Activated CD8-positive, alpha-beta memory T cell treated with anti-CD3 and anti-CD28 coated beads for 4 hours (primary cell): ENCODE results near the gene CAPZB.
"Not testable (repeated sequence)": the region's sequence is repeated elsewhere in the genome, so short reads cannot be mapped to it uniquely, and the experiment has no call there.

ENCODE experiments used
- DNase-seq, 2 donors: peaks; one replicate each; pipeline ENCODE4 v3.0.0-alpha.2; 2020; ENCODE audit warnings: low read depth in 2 of 2

The CAPZB gene

DNA sequence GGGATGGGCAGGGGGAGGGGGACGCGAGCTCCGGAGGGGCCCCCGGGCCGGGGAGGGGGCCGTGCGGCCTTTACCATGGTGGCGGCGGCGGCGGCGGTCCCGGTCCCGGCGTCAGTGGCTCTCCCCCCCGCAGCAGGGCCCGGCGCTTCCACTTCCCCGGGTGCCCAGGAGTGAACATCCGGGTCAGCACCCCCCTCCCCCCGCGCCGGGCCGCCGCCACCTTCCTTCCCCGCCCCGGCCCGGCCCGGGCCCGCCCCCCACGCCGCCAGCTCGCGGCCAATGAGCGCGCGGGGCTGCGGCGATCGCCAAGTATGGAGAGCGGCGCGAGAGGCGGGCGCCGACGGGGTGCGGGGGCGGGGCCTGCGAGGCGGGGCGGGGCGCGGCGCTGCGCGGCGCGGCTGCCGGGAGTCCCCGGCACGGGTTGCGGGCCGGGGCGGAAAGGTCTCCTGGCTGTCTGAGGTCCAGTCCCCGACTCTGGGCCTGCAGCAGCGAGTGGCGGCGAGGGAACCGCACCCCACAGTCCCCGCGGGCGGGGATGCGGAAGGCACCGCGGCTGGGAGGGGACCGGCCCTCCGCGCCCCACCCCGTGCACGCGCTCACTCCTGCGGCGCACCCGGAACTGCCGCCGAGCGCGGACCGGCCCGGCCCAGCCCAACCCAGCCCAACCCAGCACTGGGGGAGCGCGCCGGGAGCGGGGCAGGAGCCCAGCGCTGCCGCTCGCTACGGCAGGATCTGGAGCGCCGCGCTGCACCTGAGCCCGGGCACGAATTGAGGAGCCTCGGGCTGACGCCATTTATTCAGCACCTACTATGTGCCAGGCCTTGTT, at the start of gene CAPZB:
Gene CAPZB, minus strand, starts transcription at position 178 of the 826 bp plus-strand sequence. Its CDS starts 101 bp downstream, at position 77.
- peak; percentile 87 for DNase-seq

DNA sequence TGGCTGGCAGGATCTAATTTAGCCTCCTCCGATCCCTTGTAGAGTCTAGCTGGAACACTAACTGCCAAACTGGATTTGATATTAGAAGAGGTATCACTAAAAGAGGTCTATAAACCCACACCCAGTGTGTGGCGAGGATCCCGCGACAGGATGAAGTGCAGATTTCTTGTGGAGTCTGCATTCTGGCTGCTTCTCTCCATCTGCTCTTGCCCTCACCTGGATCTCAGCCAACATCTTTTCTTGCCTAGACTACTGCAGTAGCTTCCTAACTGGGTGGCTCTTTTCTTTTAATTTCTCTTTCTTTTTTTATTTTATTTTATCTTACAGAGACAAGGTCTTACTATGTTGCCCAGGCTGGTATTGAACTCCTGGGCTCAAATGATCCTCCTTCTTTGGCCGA, 48.9 kb upstream of the CAPZB start:
- no peak for DNase-seq

DNA sequence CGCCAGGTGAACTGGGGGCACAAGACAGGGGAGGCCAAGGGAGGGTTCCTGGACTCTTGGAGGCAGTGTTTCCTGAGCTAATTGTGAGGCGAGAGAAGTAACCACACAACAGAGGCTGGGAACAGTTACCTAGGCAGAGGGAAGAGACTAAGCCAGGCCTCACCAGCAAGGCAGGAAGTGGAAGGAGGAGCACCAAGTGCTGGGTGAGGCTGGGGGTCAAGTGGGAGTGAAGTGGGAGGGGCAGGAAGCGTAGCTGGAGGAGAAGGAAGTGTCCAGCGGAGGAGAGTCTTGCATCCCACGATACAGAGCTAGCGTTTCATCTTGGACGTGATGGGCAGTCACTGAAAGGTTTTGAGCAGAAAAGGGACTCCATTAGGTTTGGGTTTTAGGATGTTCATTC, 48.3 kb upstream of the CAPZB start:
- DNase-seq, result no peak

DNA sequence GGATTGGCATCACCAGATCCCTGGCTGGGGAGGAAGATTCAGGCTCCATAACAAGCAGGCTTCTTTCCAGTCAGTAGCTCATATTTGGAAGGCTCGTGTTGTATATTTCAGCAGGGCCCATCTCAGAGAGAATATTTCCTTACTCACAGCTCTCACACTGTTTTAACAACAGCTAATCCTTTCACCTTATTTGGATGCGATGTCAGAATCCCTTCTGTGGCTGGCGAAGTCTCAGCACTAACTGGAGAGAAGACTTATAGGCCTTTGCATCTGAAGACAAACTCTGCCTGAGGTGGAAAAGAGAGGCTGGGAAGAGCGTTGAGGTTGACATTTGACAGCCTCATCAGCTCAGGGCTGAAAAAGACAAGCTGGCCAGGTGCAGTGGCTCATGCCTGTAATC, 47.2 kb upstream of the CAPZB start:
- no peak for DNase-seq

DNA sequence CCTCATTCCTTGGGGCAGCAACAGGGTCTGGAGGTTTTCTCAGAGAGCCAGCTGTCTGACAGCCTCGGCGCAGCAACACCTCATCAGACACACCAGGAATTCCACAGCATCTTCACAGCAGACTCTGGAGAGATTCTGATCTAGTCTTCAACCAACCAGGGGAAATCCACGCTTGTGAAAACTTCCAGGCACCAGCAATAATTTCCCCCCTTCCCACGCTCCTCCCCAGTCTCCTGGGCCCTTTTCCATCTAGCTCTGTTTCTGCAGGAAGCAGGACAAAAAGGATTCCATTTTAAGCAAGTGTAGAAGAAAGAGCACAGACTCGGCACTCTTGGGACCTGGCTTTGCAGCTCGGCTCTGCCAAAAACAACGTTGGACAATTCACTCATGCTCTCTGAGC, 44.3 kb upstream of the CAPZB start:
- DNase-seq, result no peak

DNA sequence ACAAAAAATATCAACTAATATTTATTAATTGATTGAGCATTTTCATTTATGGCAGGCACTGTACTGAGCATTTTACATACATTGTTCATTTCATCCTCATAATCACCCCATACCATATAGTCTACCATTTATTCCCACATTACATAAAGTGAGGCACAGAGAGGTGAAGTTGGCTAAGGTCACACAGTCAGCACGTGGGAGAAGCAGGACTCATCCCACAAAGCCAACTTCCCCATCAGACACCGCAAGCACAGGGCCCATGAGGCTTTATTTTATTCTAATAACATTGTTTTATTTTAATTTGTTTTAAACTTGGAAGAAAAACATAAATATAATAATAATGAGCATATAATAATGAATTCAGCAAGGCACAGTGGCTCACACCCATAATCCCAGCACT, 43.1 kb upstream of the CAPZB start:
- DNase-seq, result no peak

DNA sequence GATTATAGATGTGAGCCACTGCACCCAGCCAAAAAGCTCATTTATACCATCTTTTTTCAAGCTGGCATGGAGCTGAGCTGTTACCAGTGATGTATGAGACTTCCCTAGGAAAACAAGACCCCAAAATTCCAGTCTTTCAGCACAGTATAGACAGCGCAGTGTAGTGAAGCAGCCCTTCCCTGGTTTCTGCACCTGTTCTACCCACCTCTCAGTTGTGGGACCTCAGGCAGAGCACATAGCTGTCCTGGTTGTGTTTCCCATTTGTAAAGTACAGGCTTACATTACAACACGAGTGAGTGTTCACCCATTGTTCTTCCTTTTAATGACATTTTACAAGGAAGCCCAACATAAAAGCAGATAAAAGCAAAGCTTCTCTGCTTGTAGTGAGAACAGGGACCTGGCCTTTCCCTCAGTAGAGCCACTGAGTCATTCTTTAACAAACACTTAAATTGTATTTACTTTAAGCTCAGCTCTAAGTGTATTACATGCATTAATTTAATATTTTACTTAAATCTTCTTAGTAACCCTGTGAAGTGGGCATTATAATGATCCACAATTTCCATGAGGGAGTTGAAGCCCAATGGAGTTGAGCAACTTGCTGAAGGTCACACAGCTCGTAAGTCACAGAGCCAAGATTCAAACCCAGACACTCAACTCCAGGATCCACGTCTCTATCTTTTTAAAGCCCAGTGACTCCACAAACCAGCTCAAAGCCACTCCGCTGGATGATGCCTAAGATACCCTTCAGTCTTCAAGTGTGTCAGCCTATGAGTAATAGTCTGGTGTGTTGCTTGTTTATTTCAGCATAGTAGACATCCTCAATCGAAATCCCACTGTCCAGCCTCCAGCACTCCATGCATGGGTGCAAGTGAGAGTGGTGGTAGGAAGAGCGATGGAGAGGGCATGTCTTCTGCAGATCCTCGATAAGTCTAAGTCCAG, 40.5 kb upstream of the CAPZB start:
- no peak for DNase-seq

GRCh38 chr1:19524791-19525190, 39.5 kb upstream of the CAPZB start:
- no peak for DNase-seq

DNA sequence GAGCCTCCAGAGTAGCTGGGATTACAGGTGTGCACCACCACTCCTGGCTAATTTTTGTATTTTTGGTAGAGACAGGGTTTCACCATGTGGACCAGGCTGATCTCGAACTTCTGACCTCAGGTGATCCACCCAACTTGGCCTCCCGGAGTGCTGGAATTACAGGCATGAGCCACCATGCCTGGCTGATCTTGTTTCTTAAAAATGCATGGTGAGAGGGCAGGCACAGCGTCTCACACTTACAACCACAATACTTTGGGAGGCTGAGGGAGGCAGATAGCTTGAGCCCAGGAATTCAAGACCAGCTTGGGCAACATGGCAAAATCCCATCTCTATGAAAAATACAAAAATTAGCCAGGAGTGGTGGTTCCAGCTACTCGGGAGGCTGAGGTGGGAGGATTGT, 37.2 kb upstream of the CAPZB start:
- not testable (repeated sequence) for DNase-seq

DNA sequence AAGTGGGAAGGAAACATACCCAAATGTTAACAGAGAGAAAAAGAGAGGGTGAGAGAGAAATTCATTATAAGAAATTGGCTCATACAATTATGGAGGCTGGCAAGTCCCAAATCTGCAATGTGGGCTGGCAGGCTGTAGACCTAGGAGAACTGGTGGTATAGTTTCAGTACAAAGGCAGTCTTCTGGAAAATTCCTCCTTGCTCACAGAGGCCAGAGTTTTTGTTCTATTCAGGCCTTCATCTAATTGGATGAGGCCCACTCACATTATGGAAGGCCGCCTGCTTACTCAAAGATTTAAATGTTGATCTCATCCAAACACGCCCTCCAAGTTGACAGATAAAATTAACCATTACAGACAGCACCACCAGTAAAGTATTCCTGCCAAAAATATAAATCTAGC, 36.1 kb upstream of the CAPZB start:
- DNase-seq, result no peak

GRCh38 chr1:19517017-19517416, 31.7 kb upstream of the CAPZB start:
- DNase-seq, result no peak

- no peak for DNase-seq
These were observed 29.9 kb upstream of the CAPZB start for GRCh38 chr1:19515201-19515600.

- DNase-seq, result no peak
These were observed 29.1 kb upstream of the CAPZB start for GRCh38 chr1:19514391-19514831.

DNA sequence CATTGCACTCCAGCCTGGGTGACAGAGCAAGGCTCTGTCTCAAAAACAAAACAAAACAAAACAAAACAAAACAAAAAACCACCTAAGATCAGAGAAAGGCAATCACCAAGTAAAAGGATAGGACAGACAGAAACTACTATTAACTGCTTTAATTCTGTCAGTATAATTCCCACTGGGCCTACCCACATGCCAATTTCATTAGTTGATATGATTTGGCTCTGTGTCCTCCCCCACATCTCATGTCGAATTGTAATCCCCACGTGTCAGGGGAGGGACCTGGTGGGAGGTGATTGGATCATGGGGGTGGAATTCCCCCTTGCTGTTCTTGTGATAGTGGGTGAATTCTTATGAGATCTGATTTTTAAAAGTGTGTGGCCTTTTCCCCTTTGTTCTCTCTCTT, 27.2 kb upstream of the CAPZB start:
- no peak for DNase-seq

DNA sequence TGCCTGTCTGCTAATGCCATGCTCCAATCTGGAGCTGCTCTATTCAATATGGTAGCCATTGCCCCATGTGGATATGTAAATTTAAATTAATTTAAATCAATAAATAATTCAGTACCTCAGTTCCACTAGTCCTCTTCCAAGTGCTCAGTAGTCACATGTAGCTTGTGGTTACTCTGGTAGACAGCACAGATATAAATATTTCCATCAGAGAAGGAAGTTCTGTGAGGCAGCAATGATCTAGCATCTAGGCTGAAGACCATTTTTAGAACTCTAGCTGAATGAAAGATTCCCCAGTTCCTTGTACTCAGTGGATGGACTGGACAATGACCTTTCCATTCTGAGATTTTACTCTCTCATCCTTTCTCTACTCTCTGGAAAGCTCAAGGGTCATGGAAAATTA, 25.8 kb upstream of the CAPZB start:
- no peak for DNase-seq

GRCh38 chr1:19509647-19510046, 24.3 kb upstream of the CAPZB start:
- DNase-seq, result not testable (repeated sequence)

- DNase-seq, result no peak
These were observed 22.2 kb upstream of the CAPZB start for GRCh38 chr1:19507516-19507915.

- DNase-seq, result no peak
These were observed 20.5 kb upstream of the CAPZB start for GRCh38 chr1:19505693-19506457.

GRCh38 chr1:19504796-19505692, 19.7 kb upstream of the CAPZB start:
- DNase-seq, result no peak

DNA sequence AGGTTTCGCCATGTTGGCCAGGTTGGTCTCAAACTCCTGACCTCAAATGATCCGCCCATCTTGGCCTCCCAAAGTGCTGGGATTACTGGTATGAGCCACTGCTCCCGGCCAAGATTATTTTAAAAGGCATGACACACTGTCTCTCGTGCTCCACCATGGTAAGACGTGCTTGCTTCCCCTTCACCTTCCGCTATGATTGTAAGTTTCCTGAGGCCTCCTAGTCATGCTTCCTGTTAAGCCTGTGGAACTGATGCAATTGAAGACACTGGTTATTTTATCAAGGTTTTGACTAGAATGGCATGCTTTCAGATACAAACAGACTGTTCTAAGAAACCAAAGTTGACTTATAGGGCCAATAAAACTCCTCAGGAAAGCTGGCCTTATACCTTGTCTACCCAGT, 16.9 kb upstream of the CAPZB start:
- not testable (repeated sequence) for DNase-seq

DNA sequence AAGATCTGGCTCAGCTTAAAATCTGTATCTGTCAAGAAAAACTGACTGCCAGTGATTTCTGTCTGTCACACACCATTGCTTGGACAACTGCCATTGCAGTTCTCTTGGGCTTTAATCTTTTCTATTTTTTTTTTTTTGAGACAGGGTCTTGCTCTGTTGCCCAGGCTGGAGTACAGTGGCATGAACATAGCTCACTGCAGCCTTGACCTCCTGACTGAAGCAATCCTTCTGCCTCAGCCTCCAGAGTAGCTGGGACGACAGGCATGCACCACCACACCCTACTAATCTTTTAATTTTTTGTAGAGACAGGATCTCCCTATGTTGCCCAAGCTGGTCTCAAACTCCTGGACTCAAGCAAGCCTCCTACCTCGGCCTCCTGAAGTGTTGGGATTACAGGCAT, 14.5 kb upstream of the CAPZB start:
- DNase-seq, result not testable (repeated sequence)
